Activated CD8-positive, alpha-beta T cell treated with anti-CD3 and anti-CD28 coated beads, Interleukin-2, amount 10 ng/mL, durations not matched to agents 7 days and 5 days (primary cell): ENCODE results near the gene CNPY2. TPM values are rescaled to one million over a fixed set of nuclear protein-coding genes. Genes with fewer than 3 reads are reported as not detected.
A peak's percentile ranks its signal among the peaks of the same experiment; 100 is the strongest.
"Not testable (repeated sequence)": the region's sequence is repeated elsewhere in the genome, so short reads cannot be mapped to it uniquely, and the experiment has no call there.

ENCODE experiments used
- ATAC-seq: fragments of 150-1000 bp; cut with Tn5 transposase; one replicate; pipeline ENCODE4 v1.10.0; 2021; ENCODE audit warnings: moderate library complexity
- CTCF ChIA-PET: fragments of 350-600 bp; sonication (Branson Sonifier 250); formaldehyde crosslinking; loops from one replicate; lab custom pipeline; 2021; ENCODE audit warnings: antibody characterized with exemption; lab: Charles Lee
- POLR2A ChIA-PET: fragments of 350-600 bp; sonication (Branson Sonifier 250); formaldehyde crosslinking; loops from one replicate; lab custom pipeline; 2021; ENCODE audit warnings: antibody characterized with exemption; lab: Charles Lee
- DNase-seq: peaks from one replicate; pipeline ENCODE4 v3.0.0-alpha.2; 2020
- H3K27ac Mint-ChIP-seq: one replicate; pipeline ENCODE4 v1.8.0; 2021; ENCODE audit warnings: mild to moderate bottlenecking, mixed read lengths
- H3K27me3 Mint-ChIP-seq: one replicate; pipeline ENCODE4 v1.8.0; 2021; ENCODE audit warnings: low read depth, mixed read lengths
- H3K36me3 Mint-ChIP-seq: one replicate; pipeline ENCODE4 v1.8.0; 2021; ENCODE audit warnings: low read depth, mixed read lengths
- H3K4me1 Mint-ChIP-seq: one replicate; pipeline ENCODE4 v1.8.0; 2021; ENCODE audit warnings: low read depth, mixed read lengths
- H3K4me3 Mint-ChIP-seq: one replicate; pipeline ENCODE4 v1.8.0; 2021; ENCODE audit warnings: mild to moderate bottlenecking, mixed read lengths
- H3K9me3 Mint-ChIP-seq: one replicate; pipeline ENCODE4 v1.8.0; 2022; ENCODE audit warnings: mixed read lengths; ENCODE audit not compliant: insufficient read depth
- total RNA-seq, 2 experiments: library from RNA; stranded (reverse); gene quantifications; one replicate each; pipeline ENCODE4 v1.2.3, GENCODE V29; 2021

Gene CNPY2
- total RNA-seq, 2 experiments from 2014 or later, result 112 to 113 TPM

- H3K4me3 Mint-ChIP-seq, result peak overlapping the region; percentile 97
- H3K4me1 Mint-ChIP-seq, result peaks cover 52% of the 10 kb centered on the region
- ChIA-PET POLR2A (interaction anchor here (0.6 to 1.4 kb wide), 6 partner anchors 10 to 330 kb away, joined by 3 to 5 read pairs (median 3); partner anchors contain the start of genes SMARCC2 and TIMELESS), CTCF (interaction anchor here (0.5 to 3.0 kb wide), 12 partner anchors 7 to 329 kb away, joined by 3 to 14 read pairs (median 4); partner anchors contain the start of genes ANKRD52, CNPY2, RNF41 and SPRYD4)
- H3K9me3 Mint-ChIP-seq, result no peaks in the 10 kb centered on the region
- peak; percentile 25 for DNase-seq
- ATAC-seq, result no peak
- peak overlapping the region; percentile 91 for H3K27ac Mint-ChIP-seq
- no peaks in the 10 kb centered on the region for H3K27me3 Mint-ChIP-seq
- H3K36me3 Mint-ChIP-seq, result peaks cover 47% of the 10 kb centered on the region
These were observed 17.0 kb downstream of the CNPY2 start for GRCh38 chr12:56298828-56299227.

GRCh38 chr12:56297400-56297799 lies 18.4 kb downstream of the CNPY2 start:
- no peak overlapping the region for H3K27ac Mint-ChIP-seq
- no peaks in the 10 kb centered on the region for H3K9me3 Mint-ChIP-seq
- DNase-seq, result no peak
- peaks cover 56% of the 10 kb centered on the region for H3K4me1 Mint-ChIP-seq
- peak overlapping the region; percentile 22 for H3K4me3 Mint-ChIP-seq
- peaks cover 51% of the 10 kb centered on the region for H3K36me3 Mint-ChIP-seq
- ChIA-PET POLR2A (interaction anchor here (0.8 to 1.2 kb wide), 2 partner anchors 18 to 75 kb away, joined by 3 read pairs; partner anchors contain the start of genes CNPY2 and RNF41), CTCF (interaction anchor here (1.0 to 3.0 kb wide), 7 partner anchors 18 to 178 kb away, joined by 4 to 14 read pairs (median 6); partner anchors contain the start of genes ANKRD52, CNPY2, COQ10A and ZC3H10)
- H3K27me3 Mint-ChIP-seq, result no peaks in the 10 kb centered on the region
- no peak for ATAC-seq

GRCh38 chr12:56296295-56296694 lies 19.5 kb downstream of the CNPY2 start:
- Mint-ChIP-seq H3K27me3 (no peaks in the 10 kb centered on the region), H3K4me3 (no peak overlapping the region), H3K9me3 (no peaks in the 10 kb centered on the region), H3K36me3 (peaks cover 44% of the 10 kb centered on the region), H3K27ac (no peak overlapping the region), H3K4me1 (peaks cover 52% of the 10 kb centered on the region)
- ChIA-PET CTCF (interaction anchor here (0.8 to 1.7 kb wide), 3 partner anchors 25 to 38 kb away, joined by 3 to 6 read pairs (median 4); partner anchors contain the start of gene ANKRD52), POLR2A (interaction anchor here (0.7 kb wide), 1 partner anchor 20 kb away, joined by 3 read pairs; the partner anchor contains the start of gene CNPY2)
- ATAC-seq (no peak), DNase-seq (no peak)

GRCh38 chr12:56293795-56294194 lies 22.0 kb downstream of the CNPY2 start:
- H3K27ac Mint-ChIP-seq, result no peak overlapping the region
- no peak overlapping the region for H3K4me3 Mint-ChIP-seq
- POLR2A ChIA-PET, result no interaction called here
- H3K9me3 Mint-ChIP-seq, result no peaks in the 10 kb centered on the region
- CTCF ChIA-PET, result no interaction called here
- peaks cover 50% of the 10 kb centered on the region for H3K4me1 Mint-ChIP-seq
- H3K27me3 Mint-ChIP-seq, result no peaks in the 10 kb centered on the region
- ATAC-seq (no peak), DNase-seq (no peak)
- peaks cover 50% of the 10 kb centered on the region for H3K36me3 Mint-ChIP-seq

- Mint-ChIP-seq H3K36me3 (peaks cover 33% of the 10 kb centered on the region), H3K4me3 (no peak overlapping the region), H3K27me3 (no peaks in the 10 kb centered on the region), H3K9me3 (no peaks in the 10 kb centered on the region), H3K4me1 (peaks cover 31% of the 10 kb centered on the region), H3K27ac (peak overlapping the region; percentile 66)
- no peak for ATAC-seq
- no peak for DNase-seq
- ChIA-PET CTCF (interaction anchor here (2.5 to 3.7 kb wide), 3 partner anchors 19 to 99 kb away, joined by 6 to 18 read pairs (median 12); partner anchors contain the start of gene SMARCC2), POLR2A (interaction anchor here (0.6 to 1.1 kb wide), 3 partner anchors 10 to 72 kb away, joined by 3 to 5 read pairs (median 3); partner anchors contain the start of gene CNPY2)
These were observed 26.9 kb downstream of the CNPY2 start for GRCh38 chr12:56288705-56289387.

GRCh38 chr12:56286044-56286830 lies 29.6 kb downstream of the CNPY2 start:
- Mint-ChIP-seq H3K36me3 (peaks cover 51% of the 10 kb centered on the region), H3K9me3 (no peaks in the 10 kb centered on the region), H3K4me1 (peaks cover 20% of the 10 kb centered on the region), H3K4me3 (no peak overlapping the region), H3K27me3 (no peaks in the 10 kb centered on the region), H3K27ac (no peak overlapping the region)
- ChIA-PET CTCF (interaction anchor here (1.0 to 2.0 kb wide), 2 partner anchors 8 to 20 kb away, joined by 3 to 8 read pairs; partner anchors contain the start of gene COQ10A), POLR2A (interaction anchor here (1.0 kb wide), 1 partner anchor 10 kb away, joined by 3 read pairs; no protein-coding TSS in a partner anchor)
- DNase-seq (no peak), ATAC-seq (no peak)

GRCh38 chr12:56284263-56284662 lies 31.5 kb downstream of the CNPY2 start:
- H3K4me1 Mint-ChIP-seq, result peaks cover 11% of the 10 kb centered on the region

GRCh38 chr12:56282579-56282978 lies 33.2 kb downstream of the CNPY2 start:
- CTCF ChIA-PET, result no interaction called here

More at GRCh38 chr12:56284263-56284662, 31.5 kb downstream of the CNPY2 start:
- POLR2A ChIA-PET, H3K4me3 Mint-ChIP-seq, H3K9me3 Mint-ChIP-seq, DNase-seq, ATAC-seq, H3K27me3 Mint-ChIP-seq, H3K27ac Mint-ChIP-seq: not testable (repeated sequence)
- peaks cover 47% of the 10 kb centered on the region for H3K36me3 Mint-ChIP-seq
- CTCF ChIA-PET, result interaction anchor here (1.4 kb wide), 1 partner anchor 15 kb away, joined by 4 read pairs; no protein-coding TSS in a partner anchor

GRCh38 chr12:56282030-56282429 lies 33.8 kb downstream of the CNPY2 start:
- no peaks in the 10 kb centered on the region for H3K27me3 Mint-ChIP-seq
- H3K27ac Mint-ChIP-seq, result no peak overlapping the region
- H3K9me3 Mint-ChIP-seq, result no peaks in the 10 kb centered on the region
- no peak for ATAC-seq
- DNase-seq, result no peak
- H3K4me1 Mint-ChIP-seq, result peaks cover 3% of the 10 kb centered on the region
- ChIA-PET POLR2A (no interaction called here), CTCF (no interaction called here)
- H3K4me3 Mint-ChIP-seq, result no peak overlapping the region
- H3K36me3 Mint-ChIP-seq, result peaks cover 50% of the 10 kb centered on the region

More at GRCh38 chr12:56282579-56282978, 33.2 kb downstream of the CNPY2 start:
- no peak for DNase-seq
- no peaks in the 10 kb centered on the region for H3K9me3 Mint-ChIP-seq
- no peak overlapping the region for H3K4me3 Mint-ChIP-seq
- peaks cover 50% of the 10 kb centered on the region for H3K36me3 Mint-ChIP-seq
- POLR2A ChIA-PET, result interaction anchor here (0.8 kb wide), 1 partner anchor 9 kb away, joined by 3 read pairs; no protein-coding TSS in a partner anchor
- peaks cover 3% of the 10 kb centered on the region for H3K4me1 Mint-ChIP-seq
- H3K27ac Mint-ChIP-seq, result no peak overlapping the region
- no peak for ATAC-seq
- H3K27me3 Mint-ChIP-seq, result no peaks in the 10 kb centered on the region

- Mint-ChIP-seq H3K9me3 (no peaks in the 10 kb centered on the region), H3K4me3 (no peak overlapping the region), H3K36me3 (peaks cover 46% of the 10 kb centered on the region), H3K27me3 (no peaks in the 10 kb centered on the region), H3K27ac (no peak overlapping the region), H3K4me1 (no peaks in the 10 kb centered on the region)
- ATAC-seq, result no peak
- DNase-seq, result no peak
- ChIA-PET CTCF (no interaction called here), POLR2A (no interaction called here)
These were observed 34.9 kb downstream of the CNPY2 start for GRCh38 chr12:56280849-56281248.

GRCh38 chr12:56278905-56279304 lies 36.9 kb downstream of the CNPY2 start:
- no peak overlapping the region for H3K4me3 Mint-ChIP-seq
- H3K36me3 Mint-ChIP-seq, result peaks cover 55% of the 10 kb centered on the region
- H3K9me3 Mint-ChIP-seq, result no peaks in the 10 kb centered on the region
- DNase-seq (no peak), ATAC-seq (no peak)
- no peaks in the 10 kb centered on the region for H3K27me3 Mint-ChIP-seq
- POLR2A ChIA-PET, result interaction anchor here (1.3 kb wide), 1 partner anchor 13 kb away, joined by 4 read pairs; no protein-coding TSS in a partner anchor
- H3K4me1 Mint-ChIP-seq, result no peaks in the 10 kb centered on the region
- H3K27ac Mint-ChIP-seq, result no peak overlapping the region
- CTCF ChIA-PET, result interaction anchor here (1.0 to 1.6 kb wide), 4 partner anchors 12 to 185 kb away, joined by 3 to 4 read pairs (median 4); partner anchors contain the start of gene COQ10A
